ENCODE data around the gene TBXA2R.

The TBXA2R gene

DNA sequence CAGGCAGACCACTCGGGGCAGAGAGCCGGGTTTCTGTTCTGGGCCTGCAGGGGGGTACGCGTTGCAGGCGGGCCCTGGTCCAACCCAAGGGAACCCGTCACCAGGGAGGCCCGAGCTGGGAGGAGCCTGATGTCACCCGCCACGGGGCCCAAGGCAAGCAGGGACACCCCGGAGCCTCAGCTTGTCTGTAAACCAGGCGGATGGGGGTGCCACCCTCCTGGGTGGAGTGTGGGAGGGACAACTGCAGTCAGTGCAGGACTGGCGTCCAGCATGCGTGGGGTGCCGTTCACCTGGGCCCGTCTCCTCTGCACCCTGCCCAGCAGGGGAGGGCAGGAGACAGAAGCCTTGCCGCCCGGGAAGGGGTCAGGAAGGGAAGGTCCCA, 12.9 kb upstream of the TBXA2R start:
- no peak for DNase-seq (ENCODE audit: low read depth)

DNA sequence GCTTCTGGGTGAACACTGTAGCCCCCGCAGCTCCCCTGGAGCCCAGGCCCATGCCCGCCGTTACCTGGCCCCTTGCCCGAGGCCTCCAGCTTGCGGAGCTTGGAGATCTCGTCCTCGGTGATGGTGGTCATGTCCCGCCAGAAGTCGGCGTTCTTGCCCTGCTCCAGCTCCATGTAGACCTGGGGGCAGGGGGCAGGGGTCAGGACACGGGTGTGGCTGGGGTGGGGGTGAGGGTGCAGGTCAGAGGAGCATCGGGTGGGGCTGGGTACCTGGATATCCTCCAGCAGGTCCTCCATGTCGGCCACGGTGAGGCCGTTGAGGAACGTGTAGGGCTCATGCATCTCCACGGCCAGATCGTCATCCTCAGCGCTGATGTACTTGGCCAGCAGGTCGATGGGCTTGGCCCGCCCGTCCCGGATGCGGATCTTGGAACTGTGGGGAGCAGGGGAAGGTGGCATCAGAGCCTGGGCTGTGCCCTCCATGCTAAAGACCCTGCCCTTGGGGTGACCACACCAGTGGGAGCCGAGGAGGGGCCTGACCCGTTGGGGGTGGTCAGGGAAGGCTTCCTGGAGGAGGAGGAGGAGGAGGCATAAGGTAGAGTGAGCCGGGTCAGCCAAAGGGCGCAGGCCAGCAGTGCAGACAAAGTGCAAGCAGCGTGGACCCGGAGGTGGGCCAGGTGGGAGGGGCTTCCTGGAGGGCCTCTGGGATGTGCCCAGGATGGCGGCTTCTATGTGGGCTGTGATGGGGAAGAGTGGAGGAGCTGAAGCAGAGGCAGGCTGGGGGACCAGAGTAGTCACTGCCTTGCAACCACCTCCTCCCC, 12.3 kb upstream of the TBXA2R start:
- DNase-seq (ENCODE audit: low read depth) = no peak

DNA sequence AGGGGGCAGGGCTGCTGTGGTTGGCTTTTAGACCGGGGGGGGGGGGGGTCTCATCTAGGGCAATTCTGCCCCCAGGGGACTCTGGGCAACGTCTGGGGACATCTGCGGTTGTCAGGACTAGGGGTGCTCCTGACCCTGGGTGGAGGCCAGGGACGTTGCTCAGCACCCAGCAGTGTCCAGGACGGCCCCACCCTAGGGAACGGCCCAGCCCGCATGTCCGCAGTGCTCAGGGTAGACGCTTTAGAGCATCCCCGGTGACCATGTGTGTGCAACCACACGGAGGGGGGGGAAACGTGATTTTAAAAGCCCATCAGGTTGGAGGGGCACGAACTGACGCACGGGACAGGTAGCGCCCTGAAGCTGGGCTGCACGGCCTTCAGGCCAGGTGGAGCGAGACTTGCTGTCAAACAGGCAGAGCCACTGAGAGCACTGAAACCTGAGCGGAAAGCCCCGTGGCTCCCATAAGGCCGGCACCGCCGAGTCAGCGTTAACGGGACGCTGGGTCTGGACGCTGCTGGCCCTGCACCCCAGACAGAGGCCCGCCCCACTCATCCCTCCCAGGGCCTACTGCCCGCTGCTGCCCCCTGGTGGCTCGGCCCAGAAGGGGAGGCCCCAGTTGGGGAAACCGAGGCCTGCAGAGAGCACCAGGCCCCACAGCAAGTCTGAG, 11.6 kb upstream of the TBXA2R start:
- DNase-seq (ENCODE audit: low read depth) = peak; percentile 47

DNA sequence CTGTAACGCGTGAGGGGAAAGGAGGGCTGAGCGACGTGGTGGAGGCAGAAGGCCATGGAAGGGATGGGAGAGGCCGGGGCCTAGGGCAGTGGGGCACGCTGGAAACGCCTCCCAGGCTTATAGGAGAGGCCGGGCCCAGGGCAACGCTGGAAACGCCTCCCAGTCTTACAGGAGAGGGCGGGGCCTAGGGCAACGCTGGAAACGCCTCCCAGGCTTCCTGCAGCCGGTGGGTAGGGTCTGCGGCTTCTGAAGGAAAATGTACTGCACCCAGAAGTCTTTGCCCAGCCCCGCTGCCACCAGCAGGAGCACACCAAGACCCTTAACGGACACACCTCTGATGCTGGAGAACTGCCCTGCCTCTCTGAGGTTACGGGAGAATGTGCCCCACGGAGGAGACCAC, 10.8 kb upstream of the TBXA2R start:
- no peak for DNase-seq (ENCODE audit: low read depth)

DNA sequence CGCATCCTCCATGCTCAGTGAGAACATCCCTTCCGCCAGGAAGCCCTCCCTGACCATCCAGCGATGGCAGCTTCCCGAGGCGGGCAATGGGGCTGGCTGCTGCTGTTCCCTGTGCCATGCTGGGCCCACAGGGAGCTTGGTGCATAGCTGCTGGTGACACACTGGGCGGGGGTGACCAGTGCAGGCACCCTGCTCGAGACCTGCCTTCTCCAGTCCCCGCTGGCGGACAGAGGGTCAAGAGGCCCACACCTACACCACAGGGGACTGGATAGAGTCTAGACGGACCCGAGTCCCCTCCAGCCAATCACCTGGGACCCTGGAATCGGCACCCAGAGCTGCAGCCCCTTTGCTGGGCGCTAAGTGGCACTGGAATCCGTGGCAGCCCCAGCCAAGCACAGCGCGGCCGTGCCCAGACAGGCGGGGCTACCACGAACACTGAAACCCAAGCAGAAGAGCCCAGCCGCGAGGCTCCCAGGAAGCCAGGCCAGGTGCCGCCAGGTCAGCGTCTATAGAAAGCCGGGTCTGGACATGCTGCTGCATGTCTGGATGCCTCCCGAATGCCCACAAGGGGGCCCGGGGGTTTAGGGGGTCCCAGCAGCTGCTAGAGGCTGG, 9.0 kb upstream of the TBXA2R start:
- DNase-seq (ENCODE audit: low read depth) = no peak

DNA sequence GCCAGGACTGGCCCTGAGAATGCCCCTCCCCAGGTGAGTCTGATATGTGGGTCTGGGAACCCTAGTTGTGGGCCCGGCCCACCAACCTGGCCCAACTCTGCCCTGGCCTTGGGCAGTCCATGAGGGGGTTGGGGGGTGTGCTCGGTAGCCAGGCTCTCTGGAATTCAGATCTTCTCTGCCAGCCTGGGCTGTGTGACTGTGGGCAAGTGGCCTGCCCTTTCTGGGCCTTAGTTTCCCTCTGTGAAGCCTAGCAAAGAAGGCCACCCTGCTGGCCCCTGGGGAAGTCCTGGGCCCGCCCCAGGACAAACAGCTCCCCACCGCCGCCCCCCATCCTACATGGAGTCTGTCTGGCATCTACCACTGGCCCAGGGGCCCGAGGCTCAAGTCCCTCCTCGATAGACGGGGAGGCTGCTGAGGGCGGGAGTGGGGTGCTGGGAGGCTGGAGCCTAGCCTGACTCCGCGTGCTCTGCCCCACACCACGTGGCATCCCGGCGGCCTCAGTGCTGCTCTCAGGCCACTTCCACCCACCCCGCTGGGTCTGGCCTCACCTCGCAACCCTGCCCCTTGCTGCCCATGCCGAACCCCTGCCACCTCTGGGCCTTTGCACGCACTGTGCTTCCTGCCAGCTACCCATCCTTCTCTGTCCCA, 8.3 kb upstream of the TBXA2R start:
- DNase-seq (ENCODE audit: low read depth) = no peak

DNA sequence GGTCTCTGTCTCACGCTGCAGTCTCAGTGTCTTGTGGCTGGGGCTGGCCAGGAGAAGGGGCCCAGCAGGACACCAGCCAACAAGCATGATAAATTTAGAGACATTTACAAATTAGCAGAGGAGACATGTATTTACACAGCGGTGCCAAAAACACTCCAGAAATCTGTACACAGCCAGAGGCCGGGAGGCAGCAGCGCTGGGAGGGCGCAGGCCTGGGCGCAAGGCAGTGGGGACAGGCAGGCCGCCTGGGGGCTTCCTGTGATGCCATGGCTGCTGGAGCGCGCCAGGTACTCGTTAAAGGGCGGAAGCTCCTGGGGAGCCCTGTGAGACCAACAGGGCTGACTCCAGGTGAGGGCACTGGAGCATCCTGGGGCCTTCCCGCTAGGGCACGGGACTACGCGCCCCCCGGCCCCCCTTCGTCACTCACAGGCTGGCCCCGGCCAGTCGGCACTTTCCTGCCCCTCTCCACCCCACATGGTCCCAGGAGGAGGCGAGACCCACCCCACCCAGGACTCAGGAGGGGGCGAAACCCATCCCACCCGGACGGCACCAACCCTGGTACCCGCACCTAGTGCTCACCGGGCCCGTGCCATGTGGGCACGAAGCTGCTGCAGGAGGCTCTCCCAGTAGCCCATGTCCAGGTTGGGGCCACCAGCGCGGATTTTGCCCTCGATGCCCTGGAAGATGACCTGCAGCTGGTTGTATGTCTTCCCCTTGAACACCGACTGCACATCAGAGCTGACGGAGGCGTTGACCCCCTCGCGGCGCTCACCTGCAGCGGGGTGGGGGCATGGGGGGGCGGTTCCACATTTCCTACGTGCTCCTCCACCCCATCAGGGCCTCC, 7.4 kb upstream of the TBXA2R start:
- DNase-seq (ENCODE audit: low read depth) = no peak

DNA sequence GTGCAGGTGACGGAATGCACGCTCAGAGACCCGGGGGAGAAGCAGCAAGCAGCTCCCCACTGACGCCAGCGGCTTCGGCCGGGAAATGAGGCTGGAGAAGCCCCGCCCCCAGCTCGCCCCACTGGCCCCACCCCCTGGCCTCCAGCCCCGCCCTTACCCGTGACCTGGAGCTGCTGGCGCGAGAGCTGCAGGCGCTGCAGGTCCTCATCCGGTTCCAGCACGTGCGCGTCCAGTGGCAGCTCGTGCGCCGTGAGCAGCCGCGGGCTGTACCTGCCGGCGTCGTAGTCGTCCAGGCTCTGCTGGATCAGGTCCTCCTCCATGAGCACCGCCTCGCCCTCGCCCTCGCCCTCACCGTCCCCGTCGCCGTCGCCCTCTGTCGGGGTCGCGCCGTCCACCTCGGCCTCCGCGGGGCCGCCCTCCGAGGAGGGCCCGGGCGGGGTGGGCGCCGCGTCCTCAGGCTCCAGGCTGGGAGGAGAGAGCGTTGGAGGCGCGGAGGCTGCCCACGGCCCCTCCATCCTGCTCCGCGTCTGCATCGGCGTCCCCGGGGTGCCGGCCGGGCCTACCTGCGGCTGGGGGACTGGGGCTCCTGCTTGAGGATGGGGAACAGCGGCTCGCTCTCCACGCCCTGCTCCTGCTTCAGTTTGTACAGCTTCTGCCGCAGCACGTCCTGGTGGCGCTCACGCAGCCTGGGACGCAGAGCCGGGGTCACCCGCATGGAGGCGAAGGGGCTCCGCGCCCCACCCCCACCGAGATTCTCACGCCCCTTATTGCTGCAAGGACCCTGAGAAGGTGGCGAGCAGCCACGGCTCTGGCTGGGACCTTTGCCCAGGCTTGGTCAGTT, 6.4 kb upstream of the TBXA2R start:
- no peak for DNase-seq (ENCODE audit: low read depth)

DNA sequence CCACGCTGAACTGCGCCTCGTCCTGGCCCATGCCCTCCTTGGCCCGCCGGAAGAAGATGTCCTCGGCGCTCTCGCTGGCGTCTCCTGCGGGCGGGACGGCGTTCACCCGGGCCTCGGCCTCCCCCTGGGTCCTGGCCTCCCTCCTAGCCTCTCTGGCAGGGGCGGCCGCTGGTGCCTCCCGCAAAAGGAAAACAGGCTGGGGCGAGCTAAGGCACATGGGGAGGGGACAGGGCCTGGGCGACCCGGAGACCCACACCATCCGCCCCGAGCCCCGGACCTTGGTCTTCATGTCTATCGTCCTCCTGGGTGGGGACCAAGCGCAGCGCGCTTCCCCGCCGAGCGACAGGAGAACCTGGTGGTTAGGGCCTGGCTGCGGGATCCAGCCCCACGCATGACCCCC, 5.7 kb upstream of the TBXA2R start:
- no peak for DNase-seq (ENCODE audit: low read depth)

DNA sequence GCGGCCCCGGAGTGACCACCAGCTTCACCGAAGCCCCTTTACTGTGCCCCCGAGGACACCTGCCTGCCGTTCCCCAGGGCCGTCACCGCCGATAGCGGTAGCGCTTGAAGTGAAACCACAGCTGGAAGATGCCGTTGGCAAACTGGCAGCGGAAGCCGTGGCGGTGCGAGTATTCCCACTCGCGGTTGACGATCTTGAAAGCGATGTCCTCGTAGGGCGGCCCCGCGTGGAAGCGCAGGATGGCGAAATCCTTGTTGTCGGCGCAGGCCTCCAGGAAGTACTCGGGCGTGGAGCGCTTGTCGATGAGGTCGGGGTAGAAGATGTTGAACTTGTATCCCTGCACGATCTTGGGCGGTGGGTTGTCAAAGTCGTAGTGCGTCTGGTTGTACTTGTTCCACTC, 5.2 kb upstream of the TBXA2R start:
- DNase-seq (ENCODE audit: low read depth) = no peak

DNA sequence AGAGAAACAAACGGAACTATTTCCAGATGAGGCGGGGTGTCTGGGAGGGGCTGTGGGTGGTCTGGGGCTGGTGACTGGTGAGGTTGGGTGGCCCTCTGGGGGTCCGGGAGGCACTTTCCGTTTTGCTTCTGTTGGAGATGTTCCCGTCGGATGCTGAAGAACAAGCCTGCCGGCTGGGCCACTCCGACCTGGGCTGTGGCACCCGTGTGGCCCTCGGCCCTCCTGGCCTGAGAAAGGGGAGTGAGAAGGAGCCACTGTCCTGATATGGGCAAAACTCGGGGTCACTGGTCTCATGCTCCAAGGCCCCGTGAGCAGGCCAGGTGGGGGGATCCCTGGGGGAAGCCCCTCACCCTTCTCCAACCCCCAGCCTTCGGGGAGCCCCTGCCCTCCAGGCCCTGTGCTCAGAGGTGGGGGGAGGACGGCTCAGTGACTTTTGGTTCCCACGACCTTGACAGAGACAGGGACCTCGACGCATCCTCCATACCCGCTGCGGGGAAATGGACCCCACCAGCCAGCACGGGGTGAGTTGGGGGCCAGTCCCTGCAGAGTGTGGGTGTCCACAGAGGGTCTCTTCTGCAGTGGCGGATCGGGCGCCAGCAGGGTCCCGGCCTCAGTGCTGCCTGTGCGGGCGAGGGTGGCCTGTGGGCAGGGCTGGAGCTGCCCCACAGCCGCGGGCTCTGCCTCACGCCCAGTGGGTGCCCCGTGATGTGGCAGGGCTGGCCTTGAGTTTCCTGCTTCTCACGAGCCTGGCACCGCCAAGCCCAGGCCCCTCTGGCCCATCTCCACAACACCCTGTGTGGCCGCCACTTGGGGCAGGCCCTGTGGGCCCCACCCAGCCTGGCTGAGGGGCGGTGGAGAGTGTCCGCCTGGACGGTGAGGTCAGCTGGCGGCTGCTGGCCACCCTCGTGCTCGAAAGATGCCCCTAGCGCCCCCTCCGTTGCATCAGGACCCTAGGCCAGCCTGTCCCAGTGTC, 4.4 kb upstream of the TBXA2R start:
- DNase-seq (ENCODE audit: low read depth) = no peak

DNA sequence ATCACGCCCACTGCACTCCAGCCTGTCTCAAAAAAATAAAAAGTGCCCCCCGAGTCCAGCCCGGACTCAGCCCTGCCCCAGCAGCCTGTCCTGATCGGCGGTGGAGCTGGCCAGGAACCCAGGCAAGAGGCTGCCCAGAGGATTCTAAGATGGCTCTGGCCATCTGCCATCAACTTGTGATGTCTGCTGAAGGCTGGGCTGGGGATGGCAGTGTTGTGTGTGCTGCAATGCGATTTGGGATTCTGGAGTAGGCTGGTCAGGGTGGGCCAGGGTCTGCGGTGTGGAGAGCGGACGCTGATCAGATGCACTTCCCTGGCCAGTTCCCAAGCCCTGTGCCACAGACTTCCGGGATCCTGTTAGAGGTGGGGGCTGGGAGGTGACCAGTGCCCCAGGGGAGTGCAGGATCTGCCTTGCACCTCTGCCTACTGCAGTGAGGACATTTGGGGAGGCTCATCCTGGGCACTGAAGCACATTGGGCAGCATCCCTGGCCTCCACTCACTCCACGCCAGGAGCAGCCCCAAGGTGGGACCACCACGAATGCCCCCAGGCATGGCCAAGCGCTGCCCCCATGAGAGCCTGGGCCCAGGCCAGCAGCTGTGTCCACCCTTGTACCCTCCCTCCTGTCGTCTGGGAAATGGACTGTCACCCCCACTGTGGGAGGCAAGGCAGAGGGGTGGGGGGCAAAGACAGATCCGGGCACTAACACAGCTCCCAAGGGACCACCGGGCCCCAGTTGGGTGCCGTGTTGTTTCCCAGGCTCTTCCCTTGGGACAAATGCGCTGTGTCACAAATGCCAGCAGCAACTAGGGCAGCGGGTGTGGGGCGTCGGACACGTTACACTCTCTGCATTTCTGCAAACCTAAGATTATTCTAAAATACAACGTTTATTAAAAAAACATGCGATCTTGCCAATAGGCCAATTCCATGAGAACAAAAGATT, 3.4 kb upstream of the TBXA2R start:
- no peak for DNase-seq (ENCODE audit: low read depth)

DNA sequence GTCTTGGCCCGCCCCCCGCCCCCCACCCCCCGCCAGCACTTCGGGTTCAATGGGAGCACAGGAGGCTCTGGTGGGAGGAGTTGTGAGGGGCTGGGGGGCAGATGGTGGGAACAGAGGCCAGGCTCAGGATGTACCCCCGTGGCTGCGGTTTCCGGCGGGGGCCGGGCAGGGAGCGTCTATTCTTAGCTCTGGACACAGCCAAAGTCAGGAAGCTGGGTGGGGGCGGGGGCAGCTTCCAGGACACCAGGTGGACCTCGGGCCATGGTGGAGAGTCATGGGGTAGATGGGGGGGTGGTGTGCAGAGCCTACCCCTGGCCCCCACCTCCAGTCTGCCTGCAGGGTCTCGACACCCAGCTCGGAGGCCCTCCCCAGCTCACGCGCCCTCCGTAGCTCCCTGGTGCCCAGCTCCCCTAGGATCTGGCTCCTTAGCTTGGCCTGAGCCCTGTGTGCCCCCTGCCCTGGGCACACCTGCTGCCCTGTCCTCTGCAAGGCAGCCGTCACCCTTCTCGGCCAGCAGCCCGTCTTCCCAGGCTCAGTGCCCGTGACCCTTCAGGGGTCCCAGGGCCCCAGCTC, 2.2 kb upstream of the TBXA2R start:
- DNase-seq (ENCODE audit: low read depth) = no peak

DNA sequence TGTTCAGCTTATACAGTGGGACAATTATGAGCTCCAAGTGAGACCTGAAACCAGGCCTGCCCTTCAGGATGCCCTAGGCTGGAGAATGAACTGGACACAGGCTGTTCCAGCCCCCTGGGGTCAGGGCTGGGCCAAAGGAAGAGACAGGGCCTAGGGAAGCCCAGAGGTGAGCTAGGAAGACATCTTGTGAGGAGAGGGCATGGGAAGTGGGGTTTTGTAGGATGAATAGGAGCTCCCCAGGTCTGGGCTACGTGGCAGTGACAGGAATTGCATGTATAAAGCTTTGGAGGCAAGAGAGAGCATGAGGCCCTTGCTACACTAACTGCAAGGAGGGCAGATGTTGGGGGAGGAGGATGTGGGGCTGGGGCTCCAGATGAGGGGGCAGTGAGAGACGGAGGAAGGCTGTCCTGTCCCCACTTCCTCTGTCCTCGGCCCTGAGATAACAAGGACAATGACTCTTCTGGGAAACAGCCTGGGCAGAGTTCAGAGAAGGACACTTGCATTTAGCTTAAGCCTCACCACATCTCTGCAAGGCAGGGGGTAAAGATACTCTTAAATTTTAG, 1.5 kb upstream of the TBXA2R start:
- no peak for DNase-seq (ENCODE audit: low read depth)

DNA sequence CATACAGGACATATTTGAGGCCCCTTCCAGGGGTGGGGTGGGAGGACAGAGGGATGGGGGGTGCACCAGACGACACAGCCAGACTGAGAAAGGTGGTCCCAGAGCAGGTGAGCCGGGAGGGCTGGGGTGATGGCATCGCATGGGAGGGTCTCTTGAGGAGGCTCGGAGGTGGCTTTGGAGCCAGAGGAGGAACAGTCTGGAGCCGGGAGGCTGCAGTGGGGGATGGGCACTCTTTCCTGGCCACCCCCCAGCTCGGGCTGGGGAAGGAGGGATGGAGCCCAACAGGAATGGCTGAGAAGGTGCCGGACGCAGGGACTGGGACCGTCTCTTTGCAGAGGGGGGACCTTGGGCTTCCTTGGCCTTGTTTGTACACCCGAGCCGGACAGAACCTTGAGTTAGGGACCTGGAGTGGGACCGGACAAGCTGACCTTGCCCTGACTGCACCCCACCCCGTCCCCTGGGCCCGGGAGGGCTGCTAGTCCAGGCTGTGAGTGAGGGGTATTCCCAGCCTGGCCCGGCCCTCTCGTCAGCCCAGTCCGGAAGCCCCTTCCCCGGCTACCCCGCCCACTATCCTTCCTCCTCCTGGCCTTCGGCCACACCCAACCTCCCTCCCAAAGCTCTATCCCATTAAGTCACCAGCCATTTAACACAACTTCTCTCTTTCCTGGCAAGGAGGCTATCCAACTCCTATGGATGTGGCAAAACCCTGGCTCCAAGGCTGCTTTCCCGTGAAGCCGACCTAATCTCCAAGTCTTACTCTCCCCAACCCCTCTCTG, 816 bp upstream of the TBXA2R start:
- DNase-seq (ENCODE audit: low read depth) = no peak

DNA sequence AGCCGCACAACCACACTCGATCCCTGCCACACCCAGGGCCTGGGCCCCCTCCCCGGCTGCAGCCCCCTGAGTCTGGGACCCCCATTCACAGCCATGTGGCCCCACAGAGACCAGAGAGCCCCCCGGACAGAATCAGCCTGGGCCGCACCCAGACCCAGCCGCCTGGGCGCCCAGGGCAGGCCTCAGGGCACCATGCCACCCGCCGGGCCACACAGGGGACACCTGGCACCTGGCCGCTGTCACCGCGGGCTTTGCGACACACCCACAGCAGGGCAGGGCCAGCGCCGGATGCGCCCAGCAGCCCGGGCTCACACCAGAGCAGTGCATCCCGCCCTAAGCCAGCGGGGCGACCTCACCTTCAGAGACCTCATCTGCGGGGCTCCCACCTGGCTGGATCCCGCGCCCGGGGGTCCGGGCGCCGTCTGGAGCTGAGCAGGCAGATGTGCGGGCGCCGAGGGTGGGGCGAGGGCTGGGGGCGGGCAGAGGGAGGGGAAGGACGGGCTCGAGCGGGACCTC, 443 bp downstream of the TBXA2R start:
- no peak for DNase-seq (ENCODE audit: low read depth)

DNA sequence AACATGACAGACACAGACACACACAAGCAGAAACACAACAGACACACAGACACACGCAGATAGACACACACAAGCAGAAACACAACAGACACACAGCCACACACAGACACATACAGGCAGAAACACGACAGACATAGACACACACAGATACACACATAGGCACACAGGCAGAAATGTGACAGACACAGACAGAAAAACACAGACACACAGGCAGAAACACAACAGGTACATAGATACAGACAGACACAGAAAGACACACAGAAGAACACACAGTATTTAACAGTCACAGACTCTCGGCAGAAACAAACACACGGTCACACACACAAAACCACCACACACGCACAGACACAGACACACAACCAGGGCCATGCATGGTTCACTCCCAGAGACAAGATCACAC, 905 bp downstream of the TBXA2R start:
- no peak for DNase-seq (ENCODE audit: low read depth)
